ENCODE measurements around the gene TRIM49B. TPM values are rescaled to one million over a fixed set of nuclear protein-coding genes. Genes with fewer than 3 reads are reported as not detected.
"Not testable (repeated sequence)": the region's sequence is repeated elsewhere in the genome, so short reads cannot be mapped to it uniquely, and the experiment has no call there.

The TRIM49B gene
- not detected for total RNA-seq

DNA sequence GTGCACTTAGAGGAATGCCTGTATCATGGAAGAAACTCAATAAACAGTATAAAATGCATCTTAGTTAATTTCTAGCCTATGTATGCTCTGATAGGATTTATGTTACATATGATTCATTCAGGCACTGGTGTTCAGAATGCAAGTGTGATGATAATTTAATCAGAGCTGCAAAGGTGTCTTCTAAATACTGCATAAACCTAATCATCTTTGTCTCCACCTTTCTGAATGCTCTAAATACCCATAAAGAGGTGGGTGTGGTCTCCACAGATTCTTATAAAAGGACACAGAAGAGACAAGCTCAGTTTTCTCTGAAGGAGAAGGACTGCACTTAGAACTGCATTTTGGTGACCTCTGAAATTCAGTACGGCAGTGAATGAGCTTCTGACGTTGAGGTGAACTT, at the start of gene TRIM49B:
TRIM49B (plus strand) TSS at position 301 of the 400 bp plus-strand sequence. CDS start 2,777 bp downstream, outside the sequence.
- DNase-seq (ENCODE audit: low read depth in 2 of 3, low spot score in 2 of 3): not testable (repeated sequence)

DNA sequence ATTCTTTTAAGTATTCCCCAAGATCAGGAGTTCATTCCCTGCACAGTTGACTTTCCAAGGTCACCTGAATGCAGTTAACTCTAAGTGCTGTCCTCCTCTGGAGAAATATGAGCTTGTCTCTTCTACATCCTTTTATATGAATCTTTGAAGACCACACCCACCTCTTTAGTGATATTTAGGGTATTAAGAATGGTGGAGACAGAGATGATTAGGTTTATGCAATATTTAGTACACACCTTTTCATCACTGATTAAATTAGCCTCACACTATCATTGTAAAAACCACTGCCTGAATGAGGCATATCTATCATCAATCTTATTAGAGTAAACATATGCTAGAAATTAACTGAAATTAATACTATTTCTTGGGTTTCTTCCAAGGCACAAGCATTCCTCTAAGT, 44.8 kb upstream of the TRIM49B start, which contains the start of gene TRIM51G:
TRIM51G (minus strand) TSS at position 101 of the 400 bp plus-strand sequence. CDS start 2,190 bp downstream, outside the sequence.
- not testable (repeated sequence) for DNase-seq (ENCODE audit: low read depth in 2 of 3, low spot score in 2 of 3)

DNA sequence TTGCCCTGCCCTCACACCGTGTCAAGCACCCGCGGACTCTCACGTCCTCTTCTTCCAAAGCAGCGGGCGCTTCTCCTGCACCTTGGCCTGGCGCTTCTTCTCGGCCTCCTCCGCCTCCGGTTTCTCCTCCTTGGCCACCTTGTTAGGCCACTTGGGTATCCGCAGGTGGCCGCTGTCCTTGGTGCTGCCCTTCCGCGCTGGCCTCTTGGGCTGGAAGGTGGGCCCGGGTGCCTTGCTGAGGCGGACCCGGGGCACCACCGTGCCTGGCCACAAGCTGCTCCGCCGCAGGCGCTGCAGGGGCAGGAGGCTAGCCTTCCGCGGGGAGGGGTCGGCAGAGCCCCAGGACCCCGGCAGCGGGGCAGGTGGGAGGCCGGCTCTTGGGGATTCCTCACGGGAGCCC, 19.6 kb downstream of the TRIM49B start:
- not testable (repeated sequence) for DNase-seq (ENCODE audit: low read depth in 2 of 3, low spot score in 2 of 3)

DNA sequence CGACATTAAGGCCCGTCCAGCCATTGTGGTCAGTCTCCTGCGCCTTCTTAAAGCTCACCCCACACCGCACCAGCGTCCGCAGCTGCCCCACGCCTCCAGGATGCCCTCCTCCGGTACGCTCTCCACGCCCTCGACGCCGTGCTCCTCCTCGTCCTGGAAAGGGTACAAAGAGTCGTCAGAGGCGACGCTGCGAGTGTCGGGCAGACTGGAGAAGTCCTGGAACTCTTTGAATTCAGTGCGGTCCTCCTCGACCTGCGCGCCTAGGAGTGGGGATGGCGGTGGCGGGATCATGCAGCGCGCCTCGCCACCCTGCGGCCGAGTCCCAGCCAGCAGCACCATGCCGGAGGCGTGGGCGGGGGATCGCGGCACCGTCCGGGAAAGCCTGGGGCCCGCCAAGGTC, 21.2 kb downstream of the TRIM49B start:
- not testable (repeated sequence) for DNase-seq (ENCODE audit: low read depth in 2 of 3, low spot score in 2 of 3)

DNA sequence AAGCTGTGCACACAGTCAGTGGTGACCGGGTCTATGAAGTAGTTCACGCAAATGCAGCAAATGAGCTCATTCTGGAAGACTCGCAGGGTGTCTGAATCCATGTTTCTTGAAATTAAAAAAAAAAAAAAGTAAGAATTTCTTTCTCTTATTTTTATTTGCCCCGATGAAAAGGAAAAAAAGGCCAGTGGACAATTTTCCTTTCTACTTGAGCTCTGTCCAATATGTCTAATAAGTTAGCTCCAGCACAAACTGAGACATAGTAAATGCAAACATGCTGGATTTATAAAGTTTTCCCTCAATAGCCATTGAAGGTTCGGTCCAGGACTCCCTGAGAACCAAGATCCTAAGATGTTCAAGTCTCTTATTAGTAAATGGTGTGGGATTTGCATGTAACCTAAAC, 30.4 kb downstream of the TRIM49B start, which contains the start of gene TRIM64C:
TRIM64C (minus strand) TSS at position 101 of the 400 bp plus-strand sequence; CDS start at position 101, 0 bp downstream.
- DNase-seq (ENCODE audit: low read depth in 2 of 3, low spot score in 2 of 3): not testable (repeated sequence)

DNA sequence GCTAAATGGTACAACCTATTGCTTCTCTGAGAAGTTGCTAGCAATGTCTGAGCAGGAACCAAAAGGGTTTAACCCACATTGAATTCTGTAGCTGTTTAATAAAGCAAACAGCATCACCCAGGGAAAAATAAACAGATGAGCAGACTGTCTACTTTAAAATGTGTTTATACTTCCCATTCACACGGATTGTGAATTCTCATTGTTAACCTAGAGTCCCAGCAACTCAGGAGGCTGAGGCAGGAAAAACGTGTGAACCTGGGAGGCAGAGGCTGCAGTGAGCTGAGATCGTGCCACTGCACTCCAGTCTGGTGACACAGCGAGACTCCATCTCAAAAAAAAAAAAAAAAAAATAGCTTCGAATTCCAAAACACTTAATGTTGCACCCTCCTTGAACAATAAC, 41.3 kb downstream of the TRIM49B start:
- DNase-seq (ENCODE audit: low read depth in 2 of 3, low spot score in 2 of 3): not testable (repeated sequence)

Small RNA genes within 50 kb of the gene (small RNA-seq; reads per million reads assigned to genes)
- not detected for gene AC084851.1

Other genes starting within 250 kb of the TRIM49B start
- not detected for gene TRIM51G, start 44.9 kb upstream of the TRIM49B start, total RNA-seq
- gene TRIM64C, start 30.3 kb downstream of the TRIM49B start, total RNA-seq: not detected
- gene FOLH1, start 179.8 kb downstream of the TRIM49B start, total RNA-seq: 0.54 TPM